ENCODE measurements around the gene GH2. TPM values are rescaled to one million over a fixed set of nuclear protein-coding genes. Genes with fewer than 3 reads are reported as not detected.

GH2 gene
- total and polyA plus RNA-seq, 2 experiments from 2014 or later, result 0.59 to 2.3 TPM

GRCh38 chr17:63859257-63859656, 22.5 kb downstream of the GH2 start:
- Mint-ChIP-seq H3K36me3 (ENCODE audit: low read depth) (no peaks in the 10 kb centered on the region), H3K27me3 (ENCODE audit: insufficient read depth, low read depth, poor library complexity) (peaks cover 2% of the 10 kb centered on the region), H3K27ac (no peak overlapping the region), H3K4me1 (no peaks in the 10 kb centered on the region), H3K4me3 (no peak overlapping the region), H3K9me3 (no peaks in the 10 kb centered on the region)
- Histone ChIP-seq H3K27ac (ENCODE audit: low read depth) (no peak overlapping the region), H2AFZ (no peak overlapping the region), H4K20me1 (replicated peaks; ENCODE audit: insufficient read depth) (no peaks in the 10 kb centered on the region), H3K79me2 (replicated peaks; ENCODE audit: insufficient read depth) (no peaks in the 10 kb centered on the region), H3K4me1 (ENCODE audit: insufficient read depth) (no peaks in the 10 kb centered on the region), H3K4me3 (no peak overlapping the region), H3K36me3 (ENCODE audit: insufficient read depth) (no peaks in the 10 kb centered on the region), H3K4me2 (no peak overlapping the region), H3F3A (replicated peaks; ENCODE audit: low read depth) (no peaks in the 10 kb centered on the region), H3K27me3 (ENCODE audit: insufficient read depth) (no peaks in the 10 kb centered on the region), H3K9me2 (ENCODE audit: insufficient read depth) (no peaks in the 10 kb centered on the region)
- no peak for ATAC-seq
- no peak for DNase-seq (ENCODE audit: low spot score)
- TF ChIP-seq ZNF331 (CRISPR knock-in tag; IDR thresholded peaks at IDR 0.05; ENCODE audit: low read depth), result no peak
- TF ChIP-seq NANOG (IDR thresholded peaks at IDR 0.05; ENCODE audit: borderline replicate concordance), result no peak
- no peak for TF ChIP-seq CREB1 (CRISPR knock-in tag; IDR thresholded peaks at IDR 0.05; ENCODE audit: low read depth)
- TF ChIP-seq ETS1 (IDR thresholded peaks at IDR 0.05), result no peak
- no peak for TF ChIP-seq POLR2AphosphoS5 (IDR thresholded peaks at IDR 0.05; ENCODE audit: low read depth)
- no peak for TF ChIP-seq EZH2phosphoT487 (IDR thresholded peaks at IDR 0.05; ENCODE audit: unreplicated experiment)
- TF ChIP-seq ZNF114 (CRISPR knock-in tag; IDR thresholded peaks at IDR 0.05), result no peak
- TF ChIP-seq STAT1 (IDR thresholded peaks at IDR 0.05; ENCODE audit: unreplicated experiment), result no peak
- TF ChIP-seq CTCF (conservative IDR thresholded peaks at IDR 0.05; ENCODE audit: low read depth in 2 of 2), result no peak
- no peak for TF ChIP-seq REST (IDR thresholded peaks at IDR 0.05; ENCODE audit: unreplicated experiment)
- no peak for TF ChIP-seq EZH2 (IDR thresholded peaks at IDR 0.05; ENCODE audit: low read depth, unreplicated experiment)
- no peak for TF ChIP-seq ZNF462 (CRISPR knock-in tag; IDR thresholded peaks at IDR 0.05)
- no peak for TF ChIP-seq JUNB (IDR thresholded peaks at IDR 0.05; ENCODE audit: unreplicated experiment)

Measured in GM23338 (cell line).